Stimulated activated naive CD4-positive, alpha-beta T cell treated with Interleukin-2 at 50 U/mL for 16 hours (primary cell): Measurements from ENCODE around the gene RNF217.
"Not testable (repeated sequence)": the region's sequence is repeated elsewhere in the genome, so short reads cannot be mapped to it uniquely, and the experiment has no call there.

ENCODE experiments used
- DNase-seq: peaks from one replicate; lab custom pipeline; 2025; lab: John Stamatoyannopoulos, UW

Gene RNF217

DNA sequence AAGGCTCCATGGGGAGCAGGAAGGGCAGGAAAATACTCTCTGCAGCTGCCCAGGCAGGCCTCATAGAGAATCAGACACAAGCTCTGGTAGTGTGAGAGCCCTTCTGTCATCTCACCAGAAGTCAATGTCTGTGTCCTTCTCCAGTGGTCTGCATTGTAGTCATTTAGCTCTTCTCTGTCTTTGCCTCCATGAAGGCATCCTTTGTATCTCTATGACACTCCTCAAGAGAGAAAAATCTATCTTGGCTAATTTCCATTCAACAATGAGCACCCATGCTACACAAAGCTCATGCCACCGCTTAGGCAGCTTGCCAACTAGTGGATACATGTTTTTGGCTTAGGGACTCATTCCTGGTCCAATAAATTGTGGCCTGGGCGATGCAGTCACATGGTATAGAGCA, 92.1 kb downstream of the RNF217 start:
- DNase-seq: no peak

DNA sequence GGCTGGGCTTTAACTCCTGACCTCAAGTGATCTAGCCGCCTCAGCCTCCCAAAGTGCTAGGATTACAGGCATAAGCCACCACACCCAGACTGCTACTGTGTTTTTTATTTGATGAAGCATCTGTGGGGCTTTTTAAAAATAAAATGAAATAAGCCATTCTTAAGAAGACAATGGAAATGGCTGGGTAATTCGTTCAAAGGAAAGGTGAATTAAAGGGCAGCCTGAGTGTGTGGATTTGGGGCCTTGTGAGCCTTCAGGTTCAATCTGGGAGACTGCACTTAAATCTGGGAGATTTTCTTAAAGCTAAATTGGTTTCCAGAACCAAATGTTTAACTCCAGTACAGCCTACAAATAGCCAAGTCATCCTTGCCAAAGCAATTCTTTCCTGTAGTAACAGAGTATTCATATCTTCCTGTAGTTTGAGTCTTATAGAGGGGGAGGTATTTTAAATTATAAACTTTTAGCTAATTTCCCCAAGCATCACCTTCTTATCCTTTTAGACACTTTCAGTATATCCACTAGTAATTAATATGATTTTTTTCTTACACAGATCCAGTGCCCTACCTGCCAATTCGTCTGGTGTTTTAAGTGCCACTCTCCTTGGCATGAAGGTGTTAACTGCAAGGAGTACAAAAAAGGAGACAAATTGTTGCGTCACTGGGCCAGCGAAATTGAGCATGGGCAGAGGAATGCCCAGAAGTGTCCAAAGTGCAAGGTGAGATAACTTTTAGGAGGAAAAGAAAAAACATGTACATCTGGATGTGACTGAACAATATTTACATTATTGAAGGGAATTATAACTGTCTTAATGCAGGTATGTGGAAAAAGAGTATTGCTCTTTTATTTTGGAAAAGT, 95.4 kb downstream of the RNF217 start:
- no peak for DNase-seq

DNA sequence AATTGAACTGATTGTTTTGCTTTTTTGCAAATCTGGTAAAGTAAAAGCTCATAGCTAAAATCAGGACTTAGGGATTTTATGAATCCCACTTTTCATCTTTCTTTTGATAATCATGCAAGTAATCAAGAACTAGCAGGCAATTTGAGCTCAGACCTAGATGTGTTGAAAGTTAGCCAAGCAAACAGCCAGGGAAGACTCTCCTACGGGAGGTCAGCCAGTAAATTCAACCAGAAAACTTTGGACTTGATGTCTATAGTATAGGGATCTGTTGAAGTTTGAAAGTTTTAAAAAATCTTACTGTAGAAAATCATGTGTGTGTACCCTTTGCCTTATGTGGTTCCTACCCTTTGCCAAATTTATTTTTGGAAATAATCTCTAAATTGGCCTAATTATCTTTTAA, 96.3 kb downstream of the RNF217 start:
- no peak for DNase-seq

DNA sequence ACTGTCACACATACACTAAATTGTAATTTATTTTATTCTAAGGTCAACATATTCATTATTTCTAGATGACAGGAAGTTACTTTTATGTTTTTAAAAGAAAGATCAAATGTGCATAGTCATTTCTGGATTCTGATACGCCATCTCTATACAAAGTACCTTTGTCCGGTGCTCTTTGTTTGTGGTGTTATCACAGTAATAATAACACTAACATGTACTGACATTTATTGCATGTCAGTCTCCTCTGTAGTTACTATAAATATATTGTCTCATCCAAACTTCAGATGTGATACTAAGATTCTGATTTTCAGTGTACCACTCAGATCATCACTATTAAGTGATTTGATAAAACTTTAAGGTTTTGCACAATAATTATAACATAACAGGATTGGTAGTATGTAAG, 101.1 kb downstream of the RNF217 start:
- no peak for DNase-seq

DNA sequence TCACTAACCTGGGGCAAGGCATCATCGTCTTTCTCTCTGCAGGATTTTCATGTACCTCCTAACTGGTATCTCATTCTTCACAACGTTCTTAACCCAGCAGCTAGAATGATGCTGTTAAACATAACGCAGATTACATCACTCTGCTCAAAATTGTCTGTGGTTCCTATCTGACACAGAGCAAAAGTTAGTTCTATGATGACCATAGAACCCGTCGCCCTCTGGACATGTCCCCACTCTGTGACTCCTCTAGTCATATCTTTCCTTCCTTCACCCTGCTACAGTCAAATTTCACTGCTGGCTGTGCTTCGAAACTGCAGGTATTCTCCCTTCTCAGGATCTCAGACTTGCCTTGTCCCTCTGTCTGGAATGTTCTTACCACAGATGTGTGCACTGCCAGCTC, 103.9 kb downstream of the RNF217 start:
- DNase-seq: no peak

DNA sequence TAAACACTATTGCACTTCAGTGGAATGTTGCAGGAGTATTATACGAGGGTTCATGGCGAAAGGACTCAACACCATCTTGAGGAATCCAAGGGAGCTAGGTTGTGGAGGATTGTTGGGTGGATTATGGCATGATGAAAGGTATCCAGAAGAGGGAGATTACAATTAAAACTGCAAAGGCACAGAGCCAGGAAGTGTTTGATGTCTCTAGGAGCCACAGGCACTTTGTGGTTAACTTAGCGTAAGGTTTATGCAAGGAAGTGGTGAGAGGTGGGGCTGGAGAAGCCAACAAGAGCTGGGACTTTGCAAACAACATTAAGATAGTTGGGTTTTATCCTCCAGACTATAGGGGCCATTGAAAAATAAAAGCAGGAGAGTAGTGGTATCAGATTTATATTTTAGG, 104.7 kb downstream of the RNF217 start:
- DNase-seq: no peak

DNA sequence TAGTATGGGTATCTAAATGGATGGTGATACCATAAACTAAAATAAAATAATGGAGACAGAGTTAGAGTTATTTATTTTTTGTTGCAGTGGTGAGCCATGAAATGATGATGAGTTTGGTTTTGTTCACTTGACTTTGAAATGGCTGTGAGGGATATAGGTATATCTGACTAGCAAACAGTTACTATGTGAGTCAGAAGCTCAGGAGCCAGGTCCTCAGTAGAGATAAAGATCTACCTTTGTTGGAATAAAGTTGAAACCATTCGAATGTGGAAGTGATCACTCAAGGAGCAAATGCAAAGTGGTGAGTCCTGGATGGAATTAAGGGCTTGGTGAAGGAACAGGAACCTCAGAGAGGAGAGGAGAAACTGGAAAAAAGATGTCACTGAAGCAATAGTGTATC, 105.3 kb downstream of the RNF217 start:
- no peak for DNase-seq

DNA sequence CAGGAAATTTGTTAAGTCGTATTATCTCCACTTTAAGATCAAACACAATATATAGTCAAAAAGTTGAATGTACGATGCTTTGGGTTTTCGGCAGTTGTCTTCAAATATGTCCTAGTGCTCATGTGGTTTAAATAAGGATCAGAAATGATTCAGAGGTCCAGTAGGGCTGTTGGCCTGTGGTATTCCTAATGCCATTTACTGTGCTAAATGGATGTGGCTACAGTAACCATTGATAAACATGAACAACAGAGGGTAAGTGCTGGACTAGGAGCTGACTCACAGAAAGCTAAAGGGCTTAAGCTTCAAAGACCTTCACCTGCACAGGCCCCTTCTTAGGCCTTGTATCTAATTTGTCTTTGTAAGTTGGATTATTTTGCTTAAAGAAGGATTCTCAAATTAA, 110.8 kb downstream of the RNF217 start:
- no peak for DNase-seq

DNA sequence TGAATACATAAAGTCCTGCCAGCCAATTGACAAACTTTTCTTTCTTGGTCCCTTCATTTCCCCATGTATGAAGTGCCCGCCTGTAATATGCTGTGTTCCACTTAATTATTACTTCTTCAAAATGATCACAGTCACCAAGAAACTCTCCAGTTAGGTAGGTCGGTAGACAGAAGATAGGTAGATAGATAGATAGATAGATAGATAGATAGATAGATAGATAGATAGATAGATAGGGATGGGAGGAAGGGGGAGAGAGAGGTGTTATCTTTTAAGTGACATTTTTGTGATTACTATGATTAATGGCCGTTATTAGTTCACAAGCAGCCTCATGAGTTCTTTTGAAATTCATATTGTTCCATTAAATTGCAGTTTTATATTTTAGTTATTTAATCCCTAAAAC, 111.9 kb downstream of the RNF217 start:
- DNase-seq: no peak

DNA sequence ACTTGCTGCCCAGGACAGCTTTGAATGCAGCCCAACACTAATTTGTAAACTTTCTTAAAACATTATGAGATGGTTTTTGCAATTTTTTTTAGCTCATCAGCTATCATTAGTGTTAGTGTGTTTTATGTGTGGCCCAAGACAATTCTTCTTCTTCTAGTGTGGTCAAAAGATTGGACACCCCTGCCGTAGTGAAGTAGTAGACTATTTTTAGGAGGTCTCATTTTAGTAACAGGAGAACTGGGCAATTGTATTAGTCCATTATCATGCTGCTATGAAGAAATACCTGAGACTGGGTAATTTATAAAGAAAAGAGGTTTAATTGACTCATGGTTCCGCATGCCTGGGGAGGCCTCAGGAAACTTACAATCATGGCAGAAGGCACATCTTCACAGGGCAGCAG, 112.8 kb downstream of the RNF217 start:
- not testable (repeated sequence) for DNase-seq

DNA sequence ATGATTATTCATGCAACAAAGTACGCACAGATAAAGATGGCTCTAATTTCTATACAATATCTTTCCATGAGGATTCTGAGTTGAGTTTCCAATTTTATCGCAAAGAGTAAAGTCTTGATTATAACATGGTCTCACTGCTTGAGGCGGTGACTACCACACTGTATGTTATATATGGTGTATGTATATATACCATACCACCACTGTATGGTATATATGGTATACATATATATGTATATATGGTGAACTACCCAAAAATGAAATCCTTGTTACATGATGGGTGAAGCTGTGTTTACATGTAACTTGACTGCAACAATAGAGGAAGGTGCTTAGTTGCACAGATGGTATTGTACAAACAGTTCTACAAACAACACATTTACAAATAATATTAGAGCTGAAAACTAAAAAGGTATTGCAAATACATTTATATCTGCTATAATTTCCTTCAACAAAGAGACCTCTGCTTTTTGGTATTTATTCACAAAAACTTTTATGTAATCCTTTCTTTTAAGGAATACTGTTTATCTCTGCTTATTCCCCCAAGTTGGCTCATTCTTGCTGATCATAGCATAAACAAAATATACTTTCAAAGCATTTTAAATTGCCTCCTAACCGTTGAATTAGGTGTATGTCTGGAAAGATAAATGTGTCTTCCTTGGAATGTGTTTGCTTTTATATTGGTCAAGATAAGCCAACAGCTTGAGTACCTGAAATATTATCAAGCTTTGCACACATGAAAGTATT, 113.7 kb downstream of the RNF217 start:
- no peak for DNase-seq

DNA sequence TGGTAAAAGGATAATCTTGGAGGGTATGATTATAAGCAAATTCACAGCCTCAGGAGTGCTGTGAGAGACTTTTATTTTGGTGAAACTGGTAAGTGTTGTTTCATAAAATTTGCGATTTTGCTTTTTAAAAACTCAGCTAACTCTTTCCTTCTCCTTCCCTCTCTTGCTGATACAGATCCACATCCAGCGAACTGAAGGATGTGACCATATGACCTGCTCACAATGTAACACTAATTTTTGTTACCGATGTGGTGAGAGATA, 114.2 kb downstream of the RNF217 start:
- DNase-seq: no peak

DNA sequence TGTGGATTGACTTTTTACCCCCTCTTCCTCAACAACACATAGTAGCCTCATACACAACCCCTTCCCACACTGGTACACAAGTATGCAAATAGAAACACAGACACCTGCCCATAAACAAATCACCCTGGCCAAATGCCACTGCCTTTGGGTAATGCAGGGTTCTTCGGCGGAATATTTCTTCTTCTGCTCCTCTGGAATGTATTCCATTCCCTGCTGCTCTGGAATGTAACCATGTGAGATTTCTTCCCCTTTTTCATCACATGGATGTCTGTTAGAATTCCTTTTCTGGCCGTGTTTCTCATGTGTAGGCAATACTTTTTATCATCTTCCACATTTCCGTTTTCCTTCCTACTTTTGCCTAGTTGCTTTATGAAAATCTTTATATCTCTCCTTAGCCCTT, 115.2 kb downstream of the RNF217 start:
- no peak for DNase-seq

DNA sequence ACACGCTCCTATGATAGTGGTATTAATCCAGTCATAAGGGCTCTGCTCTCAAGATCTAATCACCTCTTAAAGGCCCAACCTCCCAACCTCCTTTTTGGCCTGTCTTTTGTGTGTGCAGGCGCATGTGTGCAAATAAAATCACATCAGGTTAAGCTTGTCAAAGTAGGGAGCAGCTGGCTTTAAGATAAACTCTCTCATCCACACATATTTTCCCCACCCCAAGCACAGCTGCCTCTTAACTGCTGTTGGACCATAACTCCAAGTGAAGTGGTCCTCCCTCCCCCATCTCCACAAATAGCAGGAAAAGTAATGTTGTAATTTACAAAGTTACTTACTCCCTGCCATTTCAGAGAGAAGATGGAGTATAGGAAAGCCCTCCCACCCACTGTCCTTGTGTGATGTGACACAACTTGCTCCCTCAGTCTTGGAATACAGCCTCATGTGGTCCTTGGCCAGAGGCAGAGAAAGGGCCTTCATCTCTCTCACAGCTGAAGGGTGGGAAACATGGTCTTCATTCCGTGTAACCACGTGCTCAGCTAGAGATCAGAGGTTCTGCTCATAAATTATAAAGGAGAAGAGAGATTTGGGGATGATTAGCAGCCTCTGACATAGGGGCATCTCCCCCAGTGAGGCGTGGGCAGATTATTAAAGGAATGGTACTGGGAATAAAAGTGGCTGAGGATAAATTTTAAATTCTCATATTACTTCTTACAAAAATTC, 116.5 kb downstream of the RNF217 start:
- no peak for DNase-seq

DNA sequence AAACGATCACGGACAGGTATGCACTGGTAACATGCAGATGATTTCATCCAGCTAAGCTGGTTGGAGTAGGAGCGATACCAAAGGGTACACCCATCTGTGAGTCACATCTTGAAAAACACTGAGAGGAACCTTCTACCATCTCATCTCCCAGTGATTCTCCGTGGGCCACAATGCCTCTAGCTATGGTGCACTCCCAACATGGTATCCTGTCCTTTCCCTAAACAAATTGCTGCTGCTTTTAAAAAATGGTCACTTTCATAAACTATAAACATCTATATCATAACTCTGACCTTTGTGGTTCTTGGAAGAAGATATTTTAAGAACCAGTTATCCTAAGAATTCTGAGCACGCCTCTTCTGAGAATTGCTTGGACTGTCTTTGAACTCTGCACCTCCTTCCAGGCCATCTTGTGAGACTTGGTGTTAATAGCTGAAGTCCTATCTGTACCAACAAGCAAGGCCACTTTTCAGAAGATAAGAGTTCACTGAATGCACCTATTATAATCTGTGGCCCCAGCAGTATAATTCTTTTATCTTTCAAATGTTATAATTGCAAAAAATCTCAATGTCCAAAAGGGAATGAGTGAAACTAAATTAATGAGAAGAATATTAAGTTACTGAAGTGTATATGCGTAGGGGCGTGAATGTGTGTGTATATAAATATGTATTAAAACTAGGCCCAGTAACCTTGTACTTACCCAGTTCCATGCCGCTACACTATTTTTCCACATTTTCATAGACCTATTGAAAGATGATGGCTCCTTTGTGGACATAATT, 120.9 kb downstream of the RNF217 start:
- no peak for DNase-seq

DNA sequence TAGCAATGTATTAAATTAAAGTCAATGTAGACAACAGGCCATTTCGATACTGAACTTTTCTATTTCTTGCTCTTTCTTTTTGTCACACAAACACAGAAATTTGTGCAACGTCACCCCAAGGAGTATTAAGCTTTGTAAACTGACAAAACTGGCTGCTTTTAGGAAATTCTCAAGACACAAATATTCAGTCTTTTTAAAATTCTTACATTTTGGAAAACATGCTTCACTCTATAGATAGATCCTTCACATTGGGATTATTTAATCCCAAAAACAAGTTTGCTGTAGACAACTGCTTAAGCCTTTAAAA, 121.4 kb downstream of the RNF217 start:
- no peak for DNase-seq

DNA sequence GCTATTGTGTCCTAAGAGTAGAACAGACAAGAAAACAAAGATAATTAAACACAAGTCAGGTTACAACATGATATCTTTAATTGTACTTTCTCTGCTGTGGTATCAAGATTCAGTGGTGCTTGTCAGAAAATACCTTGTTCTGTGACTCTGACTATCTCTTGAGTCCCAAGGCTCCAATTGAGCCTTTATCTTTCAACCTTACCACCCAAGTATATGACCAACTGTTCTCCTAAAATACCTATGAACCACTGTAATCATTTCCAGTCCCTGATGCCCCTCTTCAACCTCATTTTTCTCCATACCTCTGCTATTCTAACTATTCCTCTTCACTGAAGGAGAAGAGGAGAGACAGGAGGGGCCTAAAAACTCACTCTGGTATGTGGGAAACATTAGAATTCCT, 124.5 kb downstream of the RNF217 start:
- DNase-seq: no peak

DNA sequence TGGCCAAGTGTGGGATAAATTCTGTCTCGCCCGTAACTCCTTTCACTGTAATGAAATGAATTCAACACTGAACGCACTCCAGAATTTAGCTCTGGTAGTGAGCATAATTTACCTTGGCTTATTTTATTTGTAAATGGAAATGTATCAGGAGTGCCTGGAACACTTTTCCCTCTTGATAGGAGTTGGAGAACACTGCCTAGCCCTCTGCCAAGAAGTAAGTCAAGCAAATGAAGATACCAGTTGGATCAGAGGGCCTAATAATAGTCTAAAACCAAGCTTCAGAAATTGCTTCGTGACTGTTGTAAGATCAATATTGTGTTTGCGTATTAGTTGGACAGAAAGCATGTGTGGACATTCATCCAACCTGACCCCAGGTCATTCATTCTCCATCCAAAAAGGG, 126.7 kb downstream of the RNF217 start:
- no peak for DNase-seq

DNA sequence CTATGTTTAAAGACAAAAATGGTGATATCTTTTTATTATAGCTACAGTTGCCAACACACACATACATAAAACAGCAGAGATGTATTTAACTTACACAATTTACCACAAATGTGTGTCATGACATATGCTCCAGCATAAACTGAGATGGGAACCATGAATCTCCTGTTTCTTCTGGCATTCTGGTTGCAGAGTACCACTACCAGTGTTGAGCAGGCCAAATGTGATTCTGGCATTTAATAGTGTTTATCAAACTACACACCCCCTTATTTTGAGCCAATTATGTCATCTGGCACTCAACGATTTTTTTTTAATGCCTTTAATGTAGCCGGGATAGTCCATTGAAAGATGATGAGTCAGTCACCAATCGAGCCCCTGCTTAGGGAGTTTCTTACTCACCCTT, 132.3 kb downstream of the RNF217 start:
- no peak for DNase-seq

DNA sequence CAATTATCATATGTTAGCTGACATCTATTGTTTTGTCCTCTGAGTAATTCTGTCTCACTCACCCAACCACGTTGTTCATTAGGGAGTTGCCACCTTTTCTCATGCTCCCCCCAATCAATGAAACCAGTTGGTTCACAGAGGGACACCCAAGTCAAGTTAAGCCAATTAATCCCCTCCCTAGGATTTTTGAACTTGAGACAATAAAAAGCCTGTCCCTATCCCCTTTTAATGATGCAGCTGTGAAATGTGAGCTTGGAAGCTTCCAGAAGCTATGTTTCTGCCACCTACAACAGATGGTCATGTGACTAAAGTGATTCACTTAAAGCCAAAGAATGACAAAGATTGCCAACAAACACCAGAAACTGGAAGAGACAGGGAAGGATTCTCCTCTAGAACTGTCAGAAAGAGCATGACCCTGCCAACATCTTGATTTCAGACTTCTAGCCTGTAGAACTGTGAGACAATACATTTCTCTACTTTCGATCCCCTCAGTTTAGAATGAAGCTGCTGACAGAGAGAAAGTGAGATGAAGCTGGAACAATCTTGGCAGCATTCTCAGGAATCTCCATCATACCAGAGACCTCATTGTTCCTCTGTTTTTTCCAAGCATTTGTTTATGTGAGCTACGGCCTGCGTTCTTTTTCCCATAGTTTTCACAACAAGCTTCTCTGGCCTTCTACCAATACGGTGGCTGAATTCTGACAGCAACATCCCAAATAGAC, 133.5 kb downstream of the RNF217 start:
- DNase-seq: no peak

DNA sequence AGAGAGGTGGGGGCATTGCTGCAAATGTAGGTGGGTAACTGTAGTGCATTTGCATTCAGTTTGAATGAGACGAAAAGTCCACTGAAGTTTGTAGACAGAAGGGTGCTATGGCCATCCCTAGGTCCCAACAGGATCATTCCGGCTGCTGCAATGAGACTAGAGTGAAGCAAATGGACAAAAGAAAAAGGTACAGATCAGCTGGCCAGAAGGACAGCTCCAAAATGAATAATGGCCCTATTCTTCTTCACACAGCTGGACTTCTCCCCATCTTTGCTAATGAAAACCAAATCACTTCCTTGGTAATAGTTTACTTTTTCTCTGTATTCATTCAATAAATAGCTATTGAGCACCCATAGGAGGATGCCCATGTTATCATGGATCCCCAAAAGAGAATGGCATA, 134.9 kb downstream of the RNF217 start:
- DNase-seq: no peak

DNA sequence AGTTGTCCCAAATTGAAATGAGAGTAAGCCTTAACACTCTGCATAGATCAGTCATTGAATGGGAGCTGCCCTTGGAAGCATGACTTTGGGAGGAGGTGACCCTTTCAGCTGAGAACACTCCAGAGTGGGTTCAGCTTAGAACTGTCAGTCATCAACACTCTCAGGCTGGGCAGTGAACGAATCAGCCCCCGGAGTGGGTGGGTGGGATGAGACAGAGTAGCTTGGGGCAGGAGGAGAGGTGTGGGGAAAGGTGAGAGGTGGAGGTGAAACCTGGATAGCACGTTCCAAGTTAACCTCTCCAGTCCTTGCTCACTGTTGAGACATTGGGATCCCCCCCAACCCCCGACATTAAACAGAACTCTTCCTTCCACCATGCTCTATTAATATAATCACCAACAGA, 136.0 kb downstream of the RNF217 start:
- no peak for DNase-seq
